Measurements from ENCODE around the gene VIM.
"Not testable (repeated sequence)": the region's sequence is repeated elsewhere in the genome, so short reads cannot be mapped to it uniquely, and the experiment has no call there.

Gene VIM

GRCh38 chr10:17255512-17255911, 27.5 kb downstream of the VIM start:
- DNase-seq (ENCODE audit: low read depth in 1 of 2, low spot score in 1 of 2), result no peak
- in situ Hi-C loops (cut with HindIII; ENCODE audit: low pct_unique_long_range_greater_than_20kb, low sequenced_read_pairs), result no loop called here
- no peak for TF ChIP-seq JUND (IDR thresholded peaks at IDR 0.05; ENCODE audit: low read depth)

GRCh38 chr10:17256051-17256450, 28.0 kb downstream of the VIM start:
- TF ChIP-seq JUND (IDR thresholded peaks at IDR 0.05; ENCODE audit: low read depth), result no peak
- DNase-seq (ENCODE audit: low read depth in 1 of 2, low spot score in 1 of 2), result no peak
- in situ Hi-C loops (cut with HindIII; ENCODE audit: low pct_unique_long_range_greater_than_20kb, low sequenced_read_pairs), result no loop called here

GRCh38 chr10:17256627-17257026, 28.6 kb downstream of the VIM start:
- no peak for DNase-seq (ENCODE audit: low read depth in 1 of 2, low spot score in 1 of 2)
- TF ChIP-seq JUND (IDR thresholded peaks at IDR 0.05; ENCODE audit: low read depth), result no peak
- in situ Hi-C loops (cut with HindIII; ENCODE audit: low pct_unique_long_range_greater_than_20kb, low sequenced_read_pairs), result no loop called here

- TF ChIP-seq JUND (IDR thresholded peaks at IDR 0.05; ENCODE audit: low read depth), result no peak
- DNase-seq (ENCODE audit: low read depth in 1 of 2, low spot score in 1 of 2), result peak; percentile 47 to 82
- in situ Hi-C loops (cut with HindIII; ENCODE audit: low pct_unique_long_range_greater_than_20kb, low sequenced_read_pairs), result no loop called here
Measured at GRCh38 chr10:17257466-17258321, 29.7 kb downstream of the VIM start.

- no peak for TF ChIP-seq JUND (IDR thresholded peaks at IDR 0.05; ENCODE audit: low read depth)
- DNase-seq (ENCODE audit: low read depth in 1 of 2, low spot score in 1 of 2), result no peak
- in situ Hi-C loops (cut with HindIII; ENCODE audit: low pct_unique_long_range_greater_than_20kb, low sequenced_read_pairs), result no loop called here
Measured at GRCh38 chr10:17262502-17262901, 34.5 kb downstream of the VIM start.

- in situ Hi-C loops (cut with HindIII; ENCODE audit: low pct_unique_long_range_greater_than_20kb, low sequenced_read_pairs), result no loop called here
- DNase-seq (ENCODE audit: low read depth in 1 of 2, low spot score in 1 of 2), result no peak
- no peak for TF ChIP-seq JUND (IDR thresholded peaks at IDR 0.05; ENCODE audit: low read depth)
Measured at GRCh38 chr10:17263580-17263979, 35.5 kb downstream of the VIM start.

GRCh38 chr10:17265468-17265867, 37.4 kb downstream of the VIM start:
- in situ Hi-C loops (cut with HindIII; ENCODE audit: low pct_unique_long_range_greater_than_20kb, low sequenced_read_pairs), result no loop called here
- DNase-seq (ENCODE audit: low read depth in 1 of 2, low spot score in 1 of 2), result no peak
- no peak for TF ChIP-seq JUND (IDR thresholded peaks at IDR 0.05; ENCODE audit: low read depth)

- DNase-seq (ENCODE audit: low read depth in 1 of 2, low spot score in 1 of 2); in situ Hi-C loops (cut with HindIII; ENCODE audit: low pct_unique_long_range_greater_than_20kb, low sequenced_read_pairs): not testable (repeated sequence)
Measured at GRCh38 chr10:17266549-17266948, 38.5 kb downstream of the VIM start.

GRCh38 chr10:17272648-17273047, 44.6 kb downstream of the VIM start:
- in situ Hi-C loops (cut with HindIII; ENCODE audit: low pct_unique_long_range_greater_than_20kb, low sequenced_read_pairs), result no loop called here
- TF ChIP-seq JUND (IDR thresholded peaks at IDR 0.05; ENCODE audit: low read depth), result no peak
- DNase-seq (ENCODE audit: low read depth in 1 of 2, low spot score in 1 of 2), result no peak

GRCh38 chr10:17273403-17273802, 45.4 kb downstream of the VIM start:
- in situ Hi-C loops (cut with HindIII; ENCODE audit: low pct_unique_long_range_greater_than_20kb, low sequenced_read_pairs), result no loop called here
- TF ChIP-seq JUND (IDR thresholded peaks at IDR 0.05; ENCODE audit: low read depth), result no peak

GRCh38 chr10:17276756-17277424, 48.8 kb downstream of the VIM start:
- in situ Hi-C loops (cut with HindIII; ENCODE audit: low pct_unique_long_range_greater_than_20kb, low sequenced_read_pairs), result no loop called here
- TF ChIP-seq JUND (IDR thresholded peaks at IDR 0.05; ENCODE audit: low read depth), result no peak
- DNase-seq (ENCODE audit: low read depth in 1 of 2, low spot score in 1 of 2), result no peak

More at GRCh38 chr10:17273403-17273802, 45.4 kb downstream of the VIM start:
- no peak for DNase-seq (ENCODE audit: low read depth in 1 of 2, low spot score in 1 of 2)

GRCh38 chr10:17278607-17279240, 50.7 kb downstream of the VIM start:
- in situ Hi-C loops (cut with HindIII; ENCODE audit: low pct_unique_long_range_greater_than_20kb, low sequenced_read_pairs), result no loop called here
- DNase-seq (ENCODE audit: low read depth in 1 of 2, low spot score in 1 of 2), result peak in 1 of 2 experiments; percentile 21
- no peak for TF ChIP-seq JUND (IDR thresholded peaks at IDR 0.05; ENCODE audit: low read depth)

GRCh38 chr10:17282311-17282710, 54.3 kb downstream of the VIM start:
- TF ChIP-seq JUND (IDR thresholded peaks at IDR 0.05; ENCODE audit: low read depth), result no peak
- DNase-seq (ENCODE audit: low read depth in 1 of 2, low spot score in 1 of 2), result no peak
- in situ Hi-C loops (cut with HindIII; ENCODE audit: low pct_unique_long_range_greater_than_20kb, low sequenced_read_pairs), result no loop called here

Measured in T47D (cell line).